GM19099 (cell line): ENCODE measurements around the gene TTC9.

Experiments used
- POLR2A ChIP-seq: IDR thresholded peaks from 3 replicates; pipeline ENCODE4 v1.6.1; 2011; ENCODE audit warnings: low read depth; ENCODE audit not compliant: insufficient read length; ENCODE audit errors: extremely low read depth

Gene TTC9

DNA sequence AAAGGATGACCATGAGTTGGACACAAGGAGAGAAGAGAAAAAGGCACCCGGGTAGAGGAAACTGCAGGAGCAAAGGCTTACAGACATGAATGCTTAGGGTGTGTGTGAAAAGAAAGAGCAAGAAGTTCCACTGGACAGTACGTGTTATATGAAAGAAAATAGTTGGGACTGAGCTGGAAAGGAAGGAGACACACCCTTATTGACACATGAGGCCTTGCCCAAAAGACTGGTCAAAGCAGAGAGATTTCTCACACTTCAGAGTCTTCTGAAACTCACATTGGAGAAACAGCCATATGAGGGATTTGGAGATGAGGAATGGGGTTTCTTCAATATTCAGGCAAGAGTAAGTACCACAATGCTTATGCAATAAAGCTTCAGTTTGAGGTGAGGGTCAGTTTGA lies 56.0 kb downstream of the TTC9 start:
- TF ChIP-seq POLR2A: no peak

DNA sequence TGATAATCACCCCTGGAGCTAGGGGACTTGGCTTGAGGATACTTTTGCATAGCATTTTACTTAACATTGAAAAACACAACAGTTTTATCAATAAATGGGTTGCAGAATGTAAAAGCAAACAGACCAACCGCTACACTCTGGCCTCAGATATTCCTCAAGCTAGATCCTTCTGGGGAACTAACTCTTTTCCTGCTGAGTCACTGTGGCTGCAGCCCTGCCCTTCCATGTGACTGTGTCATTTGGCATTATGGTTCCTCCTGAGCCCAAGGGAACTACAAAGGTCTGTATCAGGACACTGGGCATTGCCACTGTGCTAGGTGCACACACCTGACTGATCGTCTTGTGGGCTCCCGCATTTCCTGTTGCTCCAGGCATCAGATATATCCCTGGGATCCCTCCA lies 56.6 kb downstream of the TTC9 start:
- TF ChIP-seq POLR2A: no peak

DNA sequence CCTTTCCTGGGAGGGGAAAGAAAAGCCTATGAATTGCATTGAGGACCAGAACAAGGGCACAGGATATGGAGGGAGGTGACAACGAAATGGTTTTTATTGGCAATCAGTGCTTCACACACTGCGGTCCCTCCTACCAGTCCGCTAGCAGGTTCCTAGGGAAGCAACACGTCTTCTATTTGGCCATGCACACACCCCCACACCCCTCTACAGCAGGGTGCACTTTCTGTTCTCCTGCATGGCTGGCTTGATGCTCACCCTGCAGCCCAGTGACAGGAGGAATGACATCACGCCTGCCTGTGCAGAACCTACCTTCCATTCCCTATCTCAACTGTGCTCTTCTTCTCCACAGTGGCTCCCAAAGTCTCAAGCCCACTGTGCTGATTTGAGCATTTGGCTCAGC lies 57.9 kb downstream of the TTC9 start:
- TF ChIP-seq POLR2A: no peak

DNA sequence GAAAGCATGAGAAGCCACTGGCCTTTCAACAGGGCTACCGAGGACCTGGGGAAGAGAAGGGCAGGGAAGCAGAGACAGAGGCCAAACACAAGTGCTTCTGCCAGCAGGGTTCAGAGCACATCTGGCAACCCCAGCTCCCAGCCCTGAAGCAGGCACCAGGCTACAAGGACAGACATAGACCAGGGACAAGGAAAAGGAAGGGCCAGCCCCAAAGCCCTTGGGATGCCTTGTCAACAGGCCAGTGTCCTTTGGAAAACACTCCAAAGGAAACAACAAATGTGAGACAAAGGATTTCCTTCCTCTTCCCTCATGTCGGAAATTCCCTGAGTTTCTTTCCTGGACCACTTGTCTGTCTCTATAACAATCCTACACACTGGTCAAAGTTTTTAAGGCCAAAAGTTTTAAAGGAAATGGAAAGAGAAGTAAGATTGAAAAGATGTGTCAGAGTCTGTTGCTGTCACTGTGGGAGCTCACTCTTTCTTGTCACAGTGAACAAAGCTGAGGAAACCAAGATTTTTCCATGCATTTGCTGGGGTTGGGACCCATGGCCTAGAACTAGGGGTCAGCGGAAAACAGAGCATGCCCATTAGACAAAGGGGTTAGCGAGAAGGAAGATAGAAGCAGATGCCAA lies 59.4 kb downstream of the TTC9 start:
- TF ChIP-seq POLR2A: no peak

DNA sequence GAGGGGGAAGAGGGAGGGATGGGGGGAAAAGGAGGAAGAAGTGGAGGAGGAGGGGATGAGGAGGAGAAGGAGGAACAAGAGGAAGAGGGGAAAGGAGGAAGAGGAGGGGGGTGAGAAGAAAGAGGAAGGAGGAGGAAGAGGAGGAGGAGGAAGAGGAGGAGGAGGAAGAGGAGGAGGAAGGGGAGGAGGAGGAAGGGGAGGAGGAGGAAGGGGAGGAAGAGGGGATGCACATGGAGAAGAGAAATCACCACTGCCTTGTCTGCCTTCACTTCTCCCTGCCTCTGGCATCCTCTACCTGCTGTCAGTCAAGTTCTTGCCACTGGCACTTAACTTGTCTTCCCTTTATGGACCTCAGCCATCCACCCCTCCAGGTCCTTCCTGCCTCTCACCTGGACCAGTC lies 59.9 kb downstream of the TTC9 start:
- no peak for TF ChIP-seq POLR2A

DNA sequence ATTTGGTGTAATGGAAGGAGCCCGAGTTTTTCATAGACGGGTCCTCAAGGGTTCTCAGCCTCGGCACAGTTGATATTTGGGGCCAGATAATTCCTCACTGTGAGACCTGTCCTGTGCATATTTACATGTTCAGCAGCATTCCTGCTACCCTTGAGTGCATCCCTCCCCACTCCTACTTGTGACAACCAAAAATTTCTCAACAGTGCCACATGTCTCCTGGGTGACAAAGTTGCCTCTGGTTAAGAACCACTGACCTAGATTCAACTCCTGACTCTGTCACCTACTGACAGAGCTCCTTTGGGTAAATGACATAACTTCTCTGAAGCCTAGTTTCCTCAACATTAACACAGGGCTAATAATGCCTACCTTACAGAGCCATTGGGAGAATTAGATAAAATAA lies 60.4 kb downstream of the TTC9 start:
- no peak for TF ChIP-seq POLR2A

DNA sequence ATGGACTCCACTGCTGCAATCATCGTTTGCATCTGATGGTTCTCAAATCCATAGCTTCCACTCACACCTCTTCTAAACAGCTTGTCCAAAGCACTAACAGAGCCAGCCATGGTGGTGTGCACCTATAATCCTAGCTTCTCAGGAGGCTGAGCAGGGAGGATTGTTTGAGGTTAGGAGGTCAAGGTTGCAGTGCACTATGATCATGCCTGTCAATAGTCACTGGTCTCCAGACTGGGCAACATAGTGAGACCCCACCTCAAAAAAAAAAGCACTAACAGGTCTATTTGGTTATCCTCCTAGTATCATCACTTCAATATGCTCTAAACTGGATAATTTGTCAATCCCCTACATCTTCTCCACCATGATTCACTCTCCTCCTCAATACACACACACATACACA lies 63.2 kb downstream of the TTC9 start:
- no peak for TF ChIP-seq POLR2A

DNA sequence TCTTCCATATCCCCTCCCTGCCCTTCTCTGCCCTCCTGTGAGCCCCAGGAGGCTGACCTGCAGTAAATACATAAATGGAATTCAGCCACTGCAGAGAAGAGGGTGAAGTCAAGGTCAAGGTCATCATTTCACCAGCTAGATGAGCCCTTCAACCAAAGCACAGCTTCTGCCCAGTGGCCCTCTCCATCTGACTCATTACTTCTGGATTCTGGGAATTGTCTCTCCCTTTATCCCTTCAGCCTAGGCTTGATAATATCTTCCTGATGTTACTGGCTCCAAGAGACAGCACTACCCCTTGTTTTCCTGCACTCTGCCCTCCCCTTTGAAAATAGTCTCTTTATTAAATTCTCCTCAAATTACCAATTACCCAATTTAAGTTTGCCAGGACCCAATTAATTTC lies 64.5 kb downstream of the TTC9 start:
- no peak for TF ChIP-seq POLR2A

DNA sequence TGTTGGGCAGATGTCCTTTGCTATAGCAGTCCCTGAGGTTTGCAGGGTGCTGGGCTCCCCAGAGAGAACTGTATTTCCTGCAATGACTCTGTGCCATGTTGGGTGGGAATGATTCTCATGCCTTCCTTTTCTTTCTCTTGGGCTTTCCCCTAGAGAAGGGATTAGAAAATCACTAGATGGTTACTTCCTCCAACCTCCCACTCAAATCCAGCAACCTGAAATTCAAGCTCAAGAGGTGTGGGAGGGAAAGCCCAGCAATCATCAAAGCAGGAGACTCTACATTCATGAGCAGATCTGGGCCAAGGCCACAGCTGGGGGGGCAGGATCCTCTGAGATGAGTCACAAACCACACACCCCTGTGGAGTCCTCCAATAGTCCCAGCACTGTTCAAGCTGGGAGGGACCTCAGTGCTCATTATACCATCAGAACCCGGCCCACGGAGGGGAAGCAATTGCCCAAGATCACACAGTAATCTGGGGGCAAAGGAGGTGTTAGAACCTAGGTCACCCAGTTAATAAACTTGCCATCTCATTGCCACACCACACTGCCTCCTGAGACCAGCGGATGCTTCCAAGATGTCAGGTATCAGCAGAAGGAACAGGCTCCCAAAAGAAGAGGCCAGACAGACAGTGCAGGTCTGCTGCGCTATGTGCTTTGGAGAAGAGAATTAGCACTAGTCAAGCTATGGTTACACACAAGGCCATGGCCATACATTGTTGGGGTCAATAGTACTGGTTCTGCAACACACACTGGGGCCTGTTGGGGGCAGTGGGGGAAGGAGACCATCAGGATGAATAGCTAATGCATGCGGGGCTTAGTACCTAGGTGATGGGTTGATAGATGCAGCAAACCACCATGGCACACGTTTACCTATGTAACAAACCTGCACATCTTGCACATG lies 65.7 kb downstream of the TTC9 start:
- no peak for TF ChIP-seq POLR2A

DNA sequence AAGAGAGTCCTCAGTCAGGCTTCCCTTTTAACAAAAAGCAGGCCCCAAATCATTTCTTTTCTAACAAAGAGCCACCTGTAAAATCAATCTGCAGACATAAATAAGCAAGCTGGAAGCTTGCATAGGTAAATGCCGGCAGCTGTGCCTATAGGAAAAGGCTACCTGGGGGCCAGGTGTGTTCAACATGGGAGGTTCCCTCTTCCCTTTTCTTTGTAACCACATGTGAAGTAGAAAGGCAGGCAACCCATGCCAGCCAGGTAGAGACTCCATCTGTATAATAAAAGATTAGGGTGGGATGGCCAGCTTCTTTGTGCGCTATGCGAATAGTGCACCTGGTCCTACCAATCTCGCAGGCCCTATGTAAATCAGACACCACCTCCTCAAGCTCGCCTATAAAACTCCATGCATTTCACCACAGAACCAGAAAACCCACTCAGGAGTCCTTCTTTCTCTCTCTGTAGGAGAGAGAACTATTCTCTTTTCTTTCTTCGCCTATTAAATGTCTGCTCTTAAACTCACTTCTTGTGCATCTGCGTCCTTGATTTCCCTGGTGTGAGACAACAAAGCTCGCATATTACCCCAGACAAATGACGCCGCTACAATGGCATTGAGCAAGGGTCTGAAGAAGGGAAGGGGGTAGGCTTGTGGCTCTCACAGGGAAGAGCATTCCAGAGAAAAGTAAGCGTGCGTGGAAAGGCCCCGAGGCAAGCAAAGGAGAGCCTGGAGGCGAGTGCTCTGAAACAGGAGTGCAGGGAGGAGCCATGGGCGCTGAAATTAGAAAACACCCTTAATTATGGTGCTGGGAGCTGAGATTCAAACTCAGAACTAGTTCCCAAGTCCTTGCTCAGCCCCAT lies 67.2 kb downstream of the TTC9 start:
- no peak for TF ChIP-seq POLR2A

DNA sequence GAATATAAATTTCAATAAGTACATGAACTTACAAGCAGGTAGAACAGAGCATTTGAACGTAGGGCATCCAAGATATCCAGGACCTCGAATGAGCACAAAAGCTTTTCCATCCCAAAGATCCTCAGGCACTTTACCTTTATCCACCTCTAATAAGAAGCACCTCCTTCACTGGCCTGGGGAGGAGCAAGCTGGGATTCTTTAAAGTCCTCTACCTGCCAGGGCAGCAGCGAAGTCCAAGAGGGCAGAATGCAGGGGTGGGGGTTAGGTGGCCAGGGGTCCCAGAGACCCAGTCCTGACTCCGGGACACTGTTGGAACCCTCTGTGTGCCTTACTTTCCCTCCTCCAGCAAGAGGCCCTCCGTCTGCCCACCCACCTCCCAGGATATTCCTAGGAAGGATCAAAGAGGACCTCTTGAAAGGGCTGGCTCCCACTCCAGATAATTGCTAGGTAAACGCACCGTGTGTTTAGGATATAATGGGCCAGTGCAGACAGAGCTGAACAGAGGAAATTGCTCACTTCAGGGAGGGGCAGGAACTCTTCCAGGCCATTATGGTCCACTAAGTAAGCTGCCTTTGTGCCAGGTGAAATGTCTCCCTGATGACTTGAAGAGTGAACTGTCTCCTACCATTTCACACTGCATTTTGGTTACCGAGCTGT lies 68.1 kb downstream of the TTC9 start:
- TF ChIP-seq POLR2A: no peak

DNA sequence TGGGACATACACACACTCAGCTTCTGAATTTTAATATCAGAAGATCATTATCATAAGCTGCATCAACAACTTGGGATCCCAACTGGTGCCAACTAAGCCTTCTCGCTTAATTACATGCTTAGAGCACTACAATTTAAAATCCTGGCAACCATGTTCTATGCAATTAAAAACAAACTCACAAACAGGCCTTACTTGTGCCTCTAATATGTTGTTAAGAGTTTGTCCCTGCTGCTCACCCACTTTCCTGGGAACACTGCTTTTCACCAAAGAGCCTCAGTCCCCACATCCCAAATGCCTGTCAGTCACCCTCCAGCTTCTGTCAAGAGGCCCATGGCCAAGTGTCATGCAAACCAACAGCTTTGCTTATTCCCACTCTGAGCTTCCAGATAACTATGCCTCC lies 69.7 kb downstream of the TTC9 start:
- TF ChIP-seq POLR2A: no peak

DNA sequence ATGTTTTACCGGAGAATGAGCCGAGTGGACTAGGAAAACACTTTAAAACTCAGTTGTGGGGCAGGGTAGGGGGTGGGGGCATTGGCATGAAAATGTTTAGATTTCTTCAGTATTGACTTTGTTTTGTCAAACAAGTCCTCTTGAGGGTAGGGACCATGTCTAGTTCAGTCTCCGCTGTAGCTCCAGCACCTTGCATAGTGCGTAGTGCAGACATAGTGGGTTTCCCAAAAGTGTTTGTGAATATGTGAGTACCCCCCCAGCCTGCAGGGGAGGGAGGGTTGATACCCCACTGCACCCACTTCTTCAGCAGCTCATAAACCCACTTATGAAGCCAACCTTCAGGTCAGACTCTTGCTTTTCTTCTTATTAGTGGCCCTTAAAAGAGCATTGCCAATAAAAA lies 71.4 kb downstream of the TTC9 start:
- TF ChIP-seq POLR2A: no peak

DNA sequence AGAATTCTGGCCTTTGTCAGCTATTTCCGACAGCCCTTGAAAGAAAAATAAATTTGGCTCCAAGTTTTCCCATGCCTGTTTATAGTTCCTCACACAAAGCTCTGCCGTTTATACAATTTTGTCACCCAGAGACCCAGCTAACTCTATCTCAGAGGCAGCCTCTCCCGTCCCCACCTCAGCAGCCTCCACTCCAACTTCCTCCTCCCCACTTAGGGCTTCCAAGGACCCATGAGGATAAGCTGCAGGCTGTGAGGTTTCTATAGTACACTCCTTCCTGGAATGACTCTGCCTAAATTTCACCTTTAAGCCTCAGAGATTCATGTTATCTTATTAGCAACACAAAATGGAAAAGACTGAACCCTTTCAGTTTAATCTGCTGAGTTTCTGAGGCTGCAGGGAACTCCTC lies 71.8 kb downstream of the TTC9 start:
- TF ChIP-seq POLR2A: no peak

DNA sequence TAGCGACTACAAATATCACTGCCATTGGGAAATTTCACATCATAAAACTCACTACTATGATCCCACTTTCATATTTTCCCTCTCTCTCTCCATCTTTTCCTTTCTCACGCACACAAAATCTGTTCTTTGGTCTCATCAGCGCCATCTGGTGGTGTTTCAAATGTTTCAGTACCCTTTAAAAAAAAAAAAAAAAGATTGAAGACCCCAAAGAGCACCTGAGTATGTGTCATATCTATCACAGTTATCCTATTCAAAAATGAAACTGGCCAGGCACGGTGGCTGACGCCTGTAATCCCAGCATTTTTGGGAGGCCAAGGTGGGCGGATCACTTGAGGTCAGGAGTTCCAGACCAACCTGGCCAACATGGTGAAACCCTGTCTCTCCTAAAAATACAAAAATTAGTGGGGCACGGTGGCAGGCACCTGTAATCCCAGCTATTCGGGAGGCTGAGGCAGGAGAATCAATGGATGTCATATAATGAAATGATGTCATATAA lies 72.4 kb downstream of the TTC9 start:
- TF ChIP-seq POLR2A: no peak

DNA sequence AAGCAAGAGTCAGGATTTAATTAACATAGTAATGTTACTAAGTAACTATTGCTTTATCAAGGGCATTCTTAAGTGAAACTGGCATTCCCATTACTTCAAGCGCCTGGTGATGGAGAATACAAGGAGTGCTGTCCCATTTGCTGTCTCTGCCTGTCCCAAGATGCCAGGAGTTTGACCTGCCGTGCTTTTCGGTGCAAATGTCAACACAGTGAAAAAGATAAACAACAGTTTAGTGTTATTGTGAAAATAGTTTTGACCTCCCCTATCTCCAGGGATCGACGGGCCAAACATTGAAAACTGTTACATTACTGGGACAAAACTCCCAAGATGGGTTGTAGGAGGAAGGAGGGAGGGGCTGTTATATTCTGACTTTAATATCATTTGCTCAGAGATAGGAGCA lies 74.8 kb downstream of the TTC9 start:
- TF ChIP-seq POLR2A: no peak

DNA sequence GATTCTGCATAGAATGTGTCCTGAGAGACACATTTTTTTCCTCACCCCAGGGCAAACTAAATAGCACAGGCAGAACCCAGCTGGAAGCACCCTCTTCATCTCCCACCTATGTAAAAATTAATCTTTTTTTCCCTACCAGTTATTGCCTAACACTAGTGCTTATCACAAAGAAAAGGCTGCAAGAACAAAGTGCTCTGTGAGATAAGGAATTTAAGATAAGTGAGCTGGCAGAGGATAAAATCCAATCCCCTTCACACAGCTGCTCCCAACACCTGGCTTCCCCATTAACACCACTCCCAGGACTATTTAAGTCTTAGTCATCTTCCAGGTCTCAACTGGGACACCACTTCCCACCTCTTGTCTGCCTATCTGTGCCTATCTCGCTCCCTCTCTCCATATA lies 75.2 kb downstream of the TTC9 start:
- no peak for TF ChIP-seq POLR2A
